Transverse colon (tissue), 4 donors: Measurements from ENCODE around the gene PTCHD1. TPM values are rescaled to one million over a fixed set of nuclear protein-coding genes. Genes with fewer than 3 reads are reported as not detected.

Source experiments
- DNase-seq: peaks from one replicate; pipeline ENCODE4 v3.0.0-alpha.2; 2019
- H3K27ac ChIP-seq, 4 donors: fragments of 200-600 bp; sonication (generic); 2 replicates each; pipeline ENCODE4 v1.5.1; 2016 to 2018; ENCODE audit warnings: inconsistent platforms in 4 of 4
- H3K27me3 ChIP-seq: fragments of 200-600 bp; sonication (generic); 2 replicates; pipeline ENCODE4 v1.5.1; 2017; ENCODE audit warnings: inconsistent platforms
- H3K36me3 ChIP-seq, 4 donors: fragments of 200-600 bp; sonication (generic); 2 replicates each; pipeline ENCODE4 v1.5.1; 2017 to 2019; ENCODE audit warnings: inconsistent platforms in 4 of 4
- H3K4me1 ChIP-seq, 4 donors: fragments of 200-600 bp; sonication (generic); 2 replicates each; pipeline ENCODE4 v1.5.1; 2017 to 2020; ENCODE audit warnings: inconsistent platforms in 4 of 4
- H3K4me3 ChIP-seq, 4 donors: fragments of 200-600 bp; sonication (generic); 1 replicate in 1 of 4; 2 replicates in 3 of 4; pipeline versions ENCODE4 v1.5.1 to v1.6.1; 2017 to 2019; ENCODE audit warnings: inconsistent platforms in 4 of 4
- H3K9me3 ChIP-seq, 2 donors: fragments of 200-600 bp; sonication (generic); 2 replicates each; pipeline ENCODE4 v1.5.1; 2017 to 2019; ENCODE audit warnings: inconsistent platforms in 2 of 2
- CTCF ChIP-seq, 5 experiments: fragments of 200-600 bp in 3 of 5; fragments of 450-650 bp in 2 of 5; sonication (generic) in 3 of 5; IDR thresholded peaks; 1 replicate in 2 of 5; 2 replicates in 3 of 5; pipeline ENCODE4 v1.5.1; 2016 to 2017; ENCODE audit warnings: antibody characterized with exemption in 5 of 5, inconsistent platforms in 3 of 5, mild to moderate bottlenecking in 2 of 5, moderate library complexity in 1 of 5
- EP300 ChIP-seq: sonication (generic); formaldehyde crosslinking; IDR thresholded peaks from one replicate; pipeline ENCODE4 v1.6.1; 2017; ENCODE audit warnings: antibody characterized with exemption, low read depth
- POLR2A ChIP-seq: fragments of 450-650 bp; IDR thresholded peaks from one replicate; pipeline ENCODE4 v1.6.1; 2016; ENCODE audit warnings: antibody characterized with exemption, mild to moderate bottlenecking, moderate library complexity
- POLR2AphosphoS5 ChIP-seq, 3 donors: sonication (generic); formaldehyde crosslinking; IDR thresholded peaks; one replicate each; pipeline ENCODE4 v1.6.1; 2016; ENCODE audit warnings: antibody characterized with exemption in 3 of 3
- WGBS, 2 donors: methylation state at CpG; one replicate each; pipeline ENCODE4 v1.1.5; 2018; ENCODE audit warnings: low coverage in 1 of 2; 5-methylcytosine and 5-hydroxymethylcytosine counted together
- in situ Hi-C, 4 donors: fragments of 200-750 bp; cut with MboI; loops; one replicate each; pipeline versions ENCODE4 v1.15.0 to v1.15.1; 2017; ENCODE audit warnings: low sequenced_read_pairs in 3 of 4, low pct_ligation_motif_present in 1 of 4, low pct_unique_long_range_greater_than_20kb in 1 of 4
- intact Hi-C: fragments of 100-400 bp; cut with DNase I; formaldehyde crosslinking; loops from one replicate; pipeline ENCODE4 v1.15.1; 2023; ENCODE audit warnings: low total_unique reads
- total RNA-seq, 4 donors: library from RNA; depleted of rRNA; stranded (reverse); fragments of >200 nt; gene quantifications; one replicate each; pipeline ENCODE4 v1.1.0, GENCODE V29; 2016

Gene PTCHD1
- total RNA-seq, 4 donors from 2014 or later: 0.40 to 3.4 (median 1.7) TPM

DNA sequence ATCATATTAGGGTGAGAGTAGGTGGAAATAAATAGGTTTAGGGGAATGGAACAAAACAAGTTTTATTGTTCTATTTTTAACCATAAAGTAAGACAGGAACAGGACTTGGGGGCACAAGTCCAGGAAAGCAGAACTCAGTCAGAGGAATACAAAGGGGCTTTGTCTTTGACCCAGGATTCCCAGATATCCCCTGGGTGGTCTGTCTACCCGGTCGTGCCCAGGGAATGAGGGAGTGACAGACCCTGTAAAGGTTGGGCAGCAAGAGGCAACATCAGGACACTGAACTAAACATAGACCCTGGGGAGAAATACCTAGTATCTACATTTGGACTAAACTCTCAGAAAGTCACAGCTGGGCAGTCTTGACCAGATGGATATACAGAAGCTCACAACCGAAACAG lies 50.6 kb downstream of the PTCHD1 start:
- DNase-seq: no peak
- peak overlapping the region in 1 of 4 donors; percentile 35 for H3K27ac ChIP-seq

GRCh38 chrX:23386260-23386659 lies 51.6 kb downstream of the PTCHD1 start:
- Histone ChIP-seq H3K4me3 (no peak overlapping the region), H3K4me1 (peaks cover 0 to 5% (median 0%) of the 10 kb centered on the region in 4 donors), H3K36me3 (no peaks in the 10 kb centered on the region), H3K9me3 (no peaks in the 10 kb centered on the region), H3K27me3 (no peaks in the 10 kb centered on the region), H3K27ac (no peak overlapping the region)
- TF ChIP-seq CTCF (IDR thresholded peaks at IDR 0.05) (no peak), EP300 (no peak), POLR2A (no peak), POLR2AphosphoS5 (IDR thresholded peaks at IDR 0.05) (no peak)
- no peak for DNase-seq
- in situ Hi-C loops (no loop called here), intact Hi-C loops (no loop called here)

More for the DNA sequence above, 50.6 kb downstream of the PTCHD1 start:
- Histone ChIP-seq H3K36me3 (no peaks in the 10 kb centered on the region), H3K4me3 (no peak overlapping the region), H3K9me3 (no peaks in the 10 kb centered on the region), H3K4me1 (peaks cover 0 to 5% (median 0%) of the 10 kb centered on the region in 4 donors), H3K27me3 (no peaks in the 10 kb centered on the region)
- in situ Hi-C loops (no loop called here), intact Hi-C loops (no loop called here)
- TF ChIP-seq POLR2AphosphoS5 (IDR thresholded peaks at IDR 0.05) (no peak), POLR2A (no peak), EP300 (no peak), CTCF (IDR thresholded peaks at IDR 0.05) (no peak)
- 63% methylated on average over 3 of the region's 3 CpGs; no CpG with 5 or more reads in 1 of the 2 donors for WGBS, 2 donors

- in situ Hi-C loops: no loop called here
- H3K27ac ChIP-seq: no peak overlapping the region
- no peaks in the 10 kb centered on the region for H3K27me3 ChIP-seq
- H3K36me3 ChIP-seq: no peaks in the 10 kb centered on the region
- intact Hi-C loops: no loop called here
- DNase-seq: no peak
- peaks cover 0 to 5% (median 0%) of the 10 kb centered on the region in 4 donors for H3K4me1 ChIP-seq
- TF ChIP-seq CTCF (IDR thresholded peaks at IDR 0.05): no peak
- TF ChIP-seq POLR2AphosphoS5 (IDR thresholded peaks at IDR 0.05): no peak
- TF ChIP-seq EP300: no peak
- TF ChIP-seq POLR2A: no peak
- no peaks in the 10 kb centered on the region for H3K9me3 ChIP-seq
- 24 to 54% methylated on average over 3 to 5 of the region's 5 CpGs for WGBS, 2 donors
- H3K4me3 ChIP-seq: no peak overlapping the region
Observed at GRCh38 chrX:23386726-23387125, 52.1 kb downstream of the PTCHD1 start.

DNA sequence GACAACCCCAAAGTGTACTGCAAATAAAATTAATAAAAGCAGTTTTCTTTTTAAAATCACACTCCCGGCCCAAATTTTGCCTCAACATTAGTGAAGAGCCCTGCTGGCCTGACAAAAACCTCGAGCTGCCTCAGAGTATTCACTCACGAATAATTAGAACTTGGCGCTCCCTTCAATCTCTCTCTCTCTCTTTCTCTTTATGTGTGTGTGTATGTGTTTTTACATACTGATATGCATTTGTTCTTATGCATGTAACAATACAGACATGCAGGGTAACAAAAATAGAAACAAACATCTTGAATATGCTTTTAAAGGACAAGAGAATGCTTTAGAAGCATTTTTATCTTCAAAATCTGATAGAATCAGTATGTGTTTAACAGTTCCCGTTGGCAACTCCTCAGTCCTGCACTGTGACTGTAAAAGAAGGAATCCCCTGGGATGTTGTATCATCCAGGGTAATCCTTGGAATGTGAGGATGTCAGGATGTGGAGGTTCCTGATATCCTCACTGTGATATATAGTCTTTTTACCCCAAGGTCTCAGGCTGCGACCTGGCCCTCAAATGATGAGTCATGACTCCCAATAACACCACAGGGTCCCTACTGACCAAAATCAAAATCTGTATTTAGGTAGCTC lies 53.0 kb downstream of the PTCHD1 start:
- 72 to 75% methylated on average over 3 to 6 of the region's 6 CpGs for WGBS, 2 donors
- Histone ChIP-seq H3K4me3 (no peak overlapping the region), H3K27me3 (no peaks in the 10 kb centered on the region), H3K36me3 (no peaks in the 10 kb centered on the region), H3K4me1 (peaks cover 0 to 5% (median 0%) of the 10 kb centered on the region in 4 donors), H3K9me3 (no peaks in the 10 kb centered on the region), H3K27ac (no peak overlapping the region)
- in situ Hi-C loops (no loop called here), intact Hi-C loops (no loop called here)
- DNase-seq: no peak
- TF ChIP-seq POLR2AphosphoS5 (IDR thresholded peaks at IDR 0.05): no peak
- TF ChIP-seq POLR2A: no peak
- no peak for TF ChIP-seq EP300
- TF ChIP-seq CTCF (IDR thresholded peaks at IDR 0.05): no peak
